HG03439 (cell line): ENCODE results near the gene NADSYN1.
"Not testable (repeated sequence)": the region's sequence is repeated elsewhere in the genome, so short reads cannot be mapped to it uniquely, and the experiment has no call there.

Experiments used
- ATAC-seq: cut with Tn5 transposase; IDR thresholded peaks from one replicate; pipeline ENCODE4 v1.9.1; 2021; ENCODE audit warnings: mild to moderate bottlenecking, moderate library complexity; ENCODE audit not compliant: unreplicated experiment

Gene NADSYN1

DNA sequence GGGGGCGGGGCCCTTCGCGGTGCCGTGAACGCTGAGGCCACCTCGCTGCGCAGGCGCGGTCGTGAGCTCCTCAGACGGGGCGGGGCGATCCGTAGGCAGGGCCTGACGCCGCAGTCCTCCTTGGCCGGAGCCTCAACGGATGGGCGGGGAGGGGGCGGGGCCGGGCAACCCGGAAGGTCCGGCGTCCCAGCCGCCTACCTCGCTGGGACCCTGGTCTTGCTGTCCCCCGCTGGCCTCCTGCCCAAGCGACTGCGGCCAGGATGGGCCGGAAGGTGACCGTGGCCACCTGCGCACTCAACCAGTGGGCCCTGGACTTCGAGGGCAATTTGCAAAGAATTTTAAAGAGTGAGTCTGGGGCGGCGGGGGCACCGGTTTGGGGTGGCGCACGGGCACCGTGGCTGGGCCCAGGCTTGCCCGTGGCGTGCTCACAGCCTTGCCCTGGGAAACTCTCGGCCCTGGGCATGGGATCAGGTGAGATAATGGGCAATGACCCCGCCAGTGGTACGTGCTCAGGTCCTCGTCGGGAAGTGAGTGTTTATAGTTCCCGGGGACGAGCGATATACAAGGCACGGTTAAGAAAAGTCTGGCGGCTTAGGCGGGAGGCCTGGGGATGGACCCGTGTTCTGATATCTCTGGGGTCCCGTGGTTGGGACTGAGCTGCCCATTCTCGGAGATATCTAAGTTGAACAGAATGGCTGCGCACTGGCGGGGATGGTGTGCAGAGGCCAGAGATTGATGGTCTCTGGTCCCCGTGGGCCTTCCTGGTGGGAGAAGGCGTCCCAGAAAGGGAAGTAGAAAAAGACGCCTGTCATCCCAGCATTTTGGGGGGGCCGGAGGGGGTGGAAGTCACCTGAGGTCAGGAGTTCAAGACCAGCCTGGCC lies at the start of gene NADSYN1:
NADSYN1 (plus strand) TSS at position 167 of the 881 bp plus-strand sequence; CDS start at position 261, 94 bp downstream.
- ATAC-seq, result peak; percentile 60

DNA sequence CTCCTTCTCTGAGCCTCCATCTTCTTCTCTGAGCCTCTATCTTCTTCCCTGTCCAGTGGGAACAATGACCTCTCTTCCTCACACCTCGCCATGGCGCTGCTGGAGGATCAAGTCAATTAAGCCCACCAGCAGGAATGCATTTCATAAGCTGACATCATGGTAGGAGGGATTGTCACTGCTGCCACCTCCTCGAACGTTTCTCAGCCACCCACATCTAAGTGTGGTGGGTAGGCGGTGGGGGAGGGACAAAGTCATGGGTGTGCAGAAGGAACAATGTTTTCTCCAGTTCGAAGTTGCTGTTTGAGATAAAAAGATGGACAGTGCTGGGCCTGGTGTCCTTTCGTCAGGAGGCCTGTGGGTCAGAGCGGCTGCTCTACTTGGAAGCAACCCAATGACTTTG lies 48.8 kb upstream of the NADSYN1 start:
- no peak for ATAC-seq

DNA sequence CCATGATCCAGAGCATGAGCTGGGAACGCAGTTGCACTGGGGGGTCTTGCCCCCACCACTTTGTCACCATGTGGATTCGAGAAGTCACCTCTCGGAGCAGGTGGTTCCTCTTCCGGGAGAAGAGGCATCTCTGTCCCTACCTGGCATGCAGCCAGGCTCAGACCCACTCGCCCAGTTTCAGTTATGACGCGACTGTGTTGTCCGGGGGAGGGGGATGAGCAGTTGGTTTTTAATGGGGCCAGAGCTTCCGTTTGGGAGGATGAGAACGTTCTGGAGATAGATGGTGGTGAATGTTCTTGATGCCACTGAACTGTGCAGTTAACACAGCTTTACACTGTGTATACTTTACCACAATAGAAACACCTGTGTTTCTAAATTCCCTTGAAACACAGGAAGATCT lies 46.3 kb upstream of the NADSYN1 start:
- no peak for ATAC-seq

DNA sequence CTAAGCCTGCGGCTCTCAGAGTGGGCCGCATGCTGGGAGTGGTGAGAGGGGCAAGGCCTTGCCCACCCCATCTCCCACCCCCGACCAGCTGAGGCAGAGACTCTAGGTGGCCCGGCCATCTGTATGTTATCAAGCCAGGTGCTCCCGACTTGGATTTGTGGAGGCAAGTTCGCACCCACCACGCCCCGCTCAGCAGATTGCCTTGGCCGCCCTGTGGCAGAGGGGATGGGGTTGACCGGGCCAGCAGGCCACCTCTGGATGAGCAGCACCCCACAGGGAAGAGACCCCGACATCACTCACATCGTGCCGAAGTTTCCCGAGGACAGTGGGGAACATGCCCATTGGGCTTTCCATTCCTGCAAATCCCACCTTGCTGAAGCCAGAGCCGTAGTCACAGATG lies 45.6 kb upstream of the NADSYN1 start:
- no peak for ATAC-seq

DNA sequence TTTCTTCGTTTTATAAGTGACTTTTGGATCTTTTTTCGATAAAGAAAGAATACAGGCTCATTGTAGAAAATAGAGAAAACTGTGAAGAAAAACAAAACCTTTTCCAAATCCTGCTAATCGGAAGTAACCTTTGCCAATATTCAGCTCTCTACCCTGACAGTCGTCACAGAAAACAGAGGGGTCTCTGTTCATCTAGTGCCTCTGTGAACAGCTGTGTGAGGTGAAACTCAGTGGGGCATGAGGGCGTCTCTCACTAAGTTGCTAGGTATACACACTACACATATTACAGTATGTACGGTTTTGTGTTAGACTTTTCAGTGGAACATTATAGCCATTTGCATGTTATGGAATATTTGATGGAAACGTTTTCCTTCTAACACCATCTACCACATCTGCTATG lies 44.2 kb upstream of the NADSYN1 start:
- ATAC-seq, result no peak

DNA sequence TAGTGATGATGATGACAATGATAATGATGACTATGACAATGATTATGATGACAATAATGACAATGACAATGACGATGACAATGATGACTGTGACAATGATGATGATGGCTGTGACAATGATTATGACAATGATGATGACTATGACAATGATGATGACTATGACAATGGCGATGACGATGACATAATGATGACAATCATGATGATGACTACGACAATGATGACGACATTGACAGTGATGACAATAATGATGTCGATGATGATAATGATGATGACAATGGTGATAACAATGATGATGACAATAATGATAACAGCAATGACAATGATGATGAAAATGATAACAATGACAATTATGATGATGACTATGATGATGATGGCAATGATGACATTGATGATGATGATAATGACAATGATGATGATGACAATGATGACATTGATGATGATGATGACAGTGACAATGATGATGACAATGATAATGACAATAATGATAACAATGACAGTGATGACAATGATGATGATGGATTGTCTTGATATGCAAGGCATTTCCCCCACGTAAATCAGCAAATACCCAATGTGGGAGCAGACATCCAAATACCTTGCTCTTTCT lies 42.5 kb upstream of the NADSYN1 start:
- ATAC-seq, result no peak

DNA sequence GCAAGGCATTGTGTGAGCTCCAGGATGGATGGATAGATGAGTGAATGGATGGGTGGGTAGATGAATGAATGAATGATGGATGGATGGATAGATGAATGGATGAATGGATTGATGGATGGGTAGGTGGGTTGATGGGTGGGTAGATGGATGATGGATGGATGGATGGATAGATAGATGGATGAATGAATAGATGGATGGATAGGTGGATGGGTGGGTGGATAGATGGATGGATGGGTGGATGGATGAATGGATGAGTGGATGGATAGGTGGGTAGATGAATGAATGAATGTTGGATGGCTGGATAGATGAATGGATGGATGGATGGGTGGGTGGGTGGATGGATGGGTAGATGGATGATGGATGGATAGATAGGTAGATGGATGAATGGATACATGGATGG lies 38.4 kb upstream of the NADSYN1 start:
- no peak for ATAC-seq

DNA sequence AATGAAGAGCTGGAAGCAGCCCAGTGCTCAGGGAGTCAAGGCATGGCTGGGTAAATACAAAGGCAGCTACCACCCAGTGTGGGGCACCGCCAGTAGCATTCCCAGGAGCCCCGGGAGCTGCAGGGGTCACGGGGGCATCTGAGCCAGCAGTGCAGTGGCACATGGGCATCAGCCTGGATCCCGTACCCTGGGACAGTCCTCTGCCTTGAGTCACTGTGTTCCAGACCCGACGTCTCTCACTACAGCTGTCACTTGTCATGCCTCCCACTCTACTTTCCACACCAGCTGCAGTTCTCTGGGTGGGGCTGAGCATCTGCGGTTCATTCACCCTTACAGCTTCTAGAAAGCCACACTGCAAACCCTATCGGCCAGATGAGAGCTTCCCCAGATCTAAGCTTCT lies 34.4 kb upstream of the NADSYN1 start:
- ATAC-seq, result peak; percentile 69

DNA sequence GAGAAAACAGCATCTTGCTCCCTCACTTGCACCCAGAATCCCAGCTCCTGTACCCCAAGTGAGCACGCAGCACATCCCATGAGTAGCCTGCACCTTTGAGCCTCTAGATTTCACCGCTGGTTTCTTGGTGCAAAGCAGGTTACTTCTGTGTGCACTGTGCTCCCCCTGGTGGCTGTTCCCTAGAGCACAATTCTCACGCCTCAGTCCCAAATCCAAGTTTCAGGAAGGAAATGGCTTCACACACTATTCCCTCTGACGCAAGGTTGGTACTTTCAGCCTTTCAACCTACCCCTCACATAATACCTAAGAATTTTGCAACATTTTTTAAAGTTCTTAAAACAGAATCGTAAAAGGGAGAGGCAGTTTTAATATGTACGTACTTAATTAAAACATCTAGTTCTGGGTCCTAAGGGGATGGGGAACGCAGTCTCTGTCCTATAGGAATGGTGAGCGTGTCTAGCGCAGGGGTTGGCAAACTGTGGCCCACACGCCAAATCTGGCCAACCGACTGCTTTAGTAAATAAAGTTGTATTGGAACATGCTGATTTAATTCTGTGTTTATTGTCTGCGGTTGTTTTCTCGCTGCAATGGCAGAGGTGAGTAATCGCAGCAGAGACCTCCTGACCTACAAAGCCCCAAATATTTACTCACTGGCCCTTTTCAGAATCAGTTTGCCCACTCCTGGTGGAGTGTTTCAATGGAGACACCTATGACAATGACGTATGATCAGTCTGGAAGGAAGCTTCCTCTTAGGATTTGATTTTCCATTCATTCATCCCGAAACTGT lies 32.4 kb upstream of the NADSYN1 start:
- no peak for ATAC-seq

DNA sequence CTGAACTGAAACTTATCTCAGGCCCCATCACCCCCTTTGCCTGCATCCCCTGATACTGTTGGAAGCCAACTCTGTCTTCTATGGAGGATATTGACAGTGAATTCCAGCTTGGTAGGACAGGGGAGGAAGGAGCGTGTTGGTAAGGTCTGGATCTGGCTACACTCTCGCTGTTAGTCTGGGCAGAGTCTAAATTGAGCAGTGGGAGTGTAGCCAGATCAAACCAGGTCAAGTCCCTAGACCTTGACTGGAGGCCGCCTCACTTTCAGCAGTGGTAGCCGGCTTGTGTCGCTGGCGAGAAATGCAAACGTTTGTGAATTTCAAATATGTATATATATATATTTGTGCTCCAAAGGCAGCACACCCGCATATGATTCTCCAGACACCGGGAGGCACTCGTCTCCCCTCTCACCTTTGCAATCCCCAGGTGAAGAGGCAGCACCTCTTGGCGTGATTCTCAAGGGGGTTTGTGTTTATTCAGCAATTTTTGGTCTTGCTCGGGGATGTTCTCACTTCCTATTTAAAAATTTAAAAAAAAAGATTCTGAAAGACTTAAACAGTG lies 31.5 kb upstream of the NADSYN1 start:
- no peak for ATAC-seq

DNA sequence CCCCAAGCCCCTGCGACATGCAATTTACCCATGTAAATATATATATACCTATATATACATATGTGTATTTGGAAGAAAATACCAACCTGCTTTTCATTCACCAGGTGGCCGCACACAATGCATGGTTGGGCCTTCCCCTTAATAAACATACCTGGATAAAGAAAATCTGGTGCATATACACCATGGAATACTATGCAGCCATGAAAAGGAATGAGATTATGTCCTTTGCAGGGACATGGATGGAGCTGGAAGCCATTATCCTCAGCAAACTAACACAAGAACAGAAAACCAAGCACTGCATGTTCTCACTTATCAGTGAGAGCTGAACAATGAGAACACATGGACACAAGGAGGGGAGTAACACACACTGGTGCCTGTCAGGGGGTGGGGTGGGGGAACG lies 30.7 kb upstream of the NADSYN1 start:
- ATAC-seq, result not testable (repeated sequence)

DNA sequence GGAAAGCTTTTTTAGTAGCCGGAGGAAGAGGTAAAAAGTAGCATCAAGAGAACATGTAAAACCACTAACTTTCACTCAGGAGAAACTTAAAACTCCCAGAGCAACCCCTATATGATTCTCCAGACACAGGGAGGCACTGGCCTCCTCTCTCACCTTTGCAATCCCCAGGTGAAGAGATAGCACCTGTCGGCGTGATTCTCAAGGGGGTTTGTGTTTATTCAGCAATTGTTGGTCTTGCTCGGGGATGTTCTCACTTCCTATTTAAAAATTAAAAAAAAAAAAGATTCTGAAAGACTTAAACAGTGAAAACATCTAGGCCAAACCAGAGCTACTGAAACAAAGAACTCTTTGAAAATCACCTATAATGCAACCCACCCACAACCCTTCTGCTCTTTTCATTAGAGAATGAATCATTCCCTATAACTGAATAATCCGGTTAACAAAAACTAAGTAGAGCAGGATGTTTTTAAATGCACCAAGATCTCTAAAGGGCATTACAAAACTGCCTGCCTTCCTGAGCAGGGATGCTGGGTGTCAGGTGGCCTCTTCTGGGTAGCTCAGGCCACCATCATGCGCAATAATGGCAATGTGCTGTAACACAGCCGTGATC lies 29.7 kb upstream of the NADSYN1 start:
- no peak for ATAC-seq

DNA sequence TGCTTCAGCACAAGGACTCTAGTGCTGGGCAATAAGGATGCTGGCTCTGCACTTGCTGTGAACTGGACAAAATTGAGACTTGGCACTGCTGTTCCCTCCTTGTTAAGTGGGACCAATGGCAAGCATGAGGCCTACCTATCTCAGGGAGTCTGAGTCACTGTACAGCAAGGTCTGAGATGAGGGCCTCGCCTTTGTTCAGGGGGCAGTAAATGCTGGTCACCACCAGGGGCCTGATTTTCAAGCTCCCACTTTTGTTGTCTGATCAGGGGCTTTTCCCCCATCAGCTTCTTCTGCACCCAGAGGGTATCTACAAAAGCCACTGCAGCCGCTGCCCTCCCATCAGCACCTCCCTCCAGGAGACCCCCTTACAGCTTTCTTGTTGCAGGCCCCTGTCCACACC lies 27.6 kb upstream of the NADSYN1 start:
- no peak for ATAC-seq

DNA sequence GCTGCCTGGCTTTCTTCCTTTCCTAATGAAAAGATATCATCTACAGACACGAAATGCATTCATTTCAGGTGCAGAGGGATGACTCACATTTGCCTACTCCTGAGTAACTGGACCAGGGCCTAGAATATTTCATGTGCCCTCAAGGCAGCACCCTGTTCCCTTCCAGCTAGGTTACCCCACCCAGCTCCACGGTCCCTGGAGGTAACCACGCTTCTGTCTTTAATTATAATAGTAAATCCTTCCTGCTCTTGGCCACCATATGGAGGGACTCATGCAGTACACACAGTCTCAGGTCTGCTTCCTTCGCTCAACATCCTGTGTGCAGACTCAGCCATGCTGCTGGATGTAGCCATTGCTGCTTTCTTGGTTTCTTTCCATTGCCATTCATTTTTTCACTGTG lies 27.1 kb upstream of the NADSYN1 start:
- no peak for ATAC-seq

DNA sequence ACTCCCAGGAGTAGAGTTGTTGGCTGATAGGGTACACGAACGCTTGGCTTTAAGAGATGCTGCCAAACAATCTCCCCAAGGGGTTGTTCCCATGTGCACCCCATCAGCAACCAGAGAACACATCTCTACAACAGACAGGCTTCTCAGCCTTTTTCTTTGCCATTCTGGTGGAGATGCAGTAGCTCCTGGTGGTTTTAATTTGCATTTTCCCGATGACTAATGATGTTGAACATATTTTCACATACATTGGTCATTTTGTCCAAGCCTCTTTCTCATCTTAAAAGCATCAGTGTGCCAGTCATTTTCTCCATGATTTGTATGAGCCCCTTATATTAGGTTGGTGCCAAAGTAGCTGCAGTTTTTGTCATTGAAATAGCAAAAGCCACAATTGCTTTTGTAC lies 26.6 kb upstream of the NADSYN1 start:
- no peak for ATAC-seq

DNA sequence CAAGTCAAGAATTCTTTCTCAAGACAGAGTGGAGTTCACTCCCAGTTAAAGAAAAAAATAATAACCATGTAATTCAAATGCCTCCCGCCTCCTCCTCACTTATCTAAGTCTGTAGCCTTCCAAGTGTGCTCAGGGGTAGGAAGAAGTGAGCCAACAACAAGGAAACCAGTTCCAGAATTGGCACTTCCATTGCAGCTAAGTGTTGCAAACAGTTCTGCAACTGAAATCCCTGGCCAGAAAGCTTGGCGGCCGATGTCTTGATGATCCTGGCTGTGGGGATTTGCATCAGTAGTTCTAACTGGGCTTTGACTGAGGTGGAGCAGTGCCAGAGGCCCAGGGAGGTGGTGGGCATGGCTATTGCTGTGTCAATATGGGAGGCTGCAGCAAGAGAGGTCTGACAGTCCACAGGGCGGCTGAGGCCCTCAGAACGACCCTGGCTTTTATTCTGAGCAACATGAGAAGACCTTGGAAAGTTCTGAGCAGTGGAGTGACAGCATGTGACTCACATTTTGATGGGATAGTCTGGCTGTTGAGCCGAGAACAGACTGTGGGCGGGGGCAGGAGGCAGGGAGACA lies 24.1 kb upstream of the NADSYN1 start:
- no peak for ATAC-seq

DNA sequence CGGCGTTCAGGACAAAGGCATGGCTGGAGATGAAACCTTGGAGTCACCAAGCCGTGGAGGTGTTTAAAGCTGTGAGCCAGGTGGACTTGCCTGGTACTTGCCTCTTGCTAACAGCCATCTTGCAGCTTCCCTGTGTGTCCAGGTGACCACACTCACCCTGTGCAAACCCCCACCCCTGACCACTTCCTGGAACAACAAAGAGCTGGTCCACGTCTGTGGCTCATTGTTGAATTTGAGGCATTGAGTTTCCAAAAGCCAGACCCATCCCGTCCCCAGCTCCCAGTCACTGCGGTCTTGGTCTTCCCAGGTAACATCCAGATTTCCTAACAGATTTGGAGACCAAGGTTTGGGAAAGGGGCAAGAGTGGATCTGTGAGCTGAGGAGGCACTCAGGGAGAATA lies 23.3 kb upstream of the NADSYN1 start:
- no peak for ATAC-seq

DNA sequence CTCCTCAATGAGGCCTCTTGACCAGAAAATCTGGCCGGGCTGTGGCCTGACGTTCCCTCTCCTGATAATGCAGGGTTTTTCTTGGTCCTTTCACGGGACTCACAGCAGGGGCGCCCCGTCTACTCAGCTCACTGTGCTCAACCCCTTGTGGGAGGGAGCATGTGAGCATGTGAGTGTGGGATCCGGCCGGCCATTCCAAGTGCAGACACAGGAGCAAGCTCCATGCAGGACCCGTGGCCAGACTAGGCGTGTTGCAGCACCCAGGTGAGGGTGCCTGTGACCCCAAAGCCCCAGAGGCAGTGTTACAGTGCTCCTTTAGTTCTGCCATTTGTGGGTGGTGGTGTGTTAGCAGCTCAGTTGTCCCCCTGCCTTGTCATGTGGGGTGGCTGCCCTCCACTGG lies 22.8 kb upstream of the NADSYN1 start:
- no peak for ATAC-seq

DNA sequence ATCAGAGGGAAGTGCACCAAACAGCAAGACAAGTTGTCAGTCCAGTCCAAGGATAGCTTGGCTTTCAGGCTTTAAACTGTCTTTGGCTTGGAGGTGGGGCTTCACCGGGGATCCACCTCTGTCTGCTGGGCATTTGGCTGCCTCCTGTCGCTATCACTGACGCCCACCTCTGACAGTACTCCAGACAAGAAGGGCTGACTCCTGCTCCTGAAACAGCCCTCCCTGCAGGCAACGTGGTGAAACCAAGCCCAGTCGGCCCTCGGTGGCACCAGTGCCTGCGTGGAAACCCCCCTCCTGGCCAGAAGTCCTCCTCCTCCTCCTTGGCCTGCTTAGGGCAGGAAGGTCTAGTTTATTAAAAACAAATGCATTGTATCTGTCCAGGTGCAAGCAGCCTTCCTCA lies 21.7 kb upstream of the NADSYN1 start:
- ATAC-seq, result no peak

DNA sequence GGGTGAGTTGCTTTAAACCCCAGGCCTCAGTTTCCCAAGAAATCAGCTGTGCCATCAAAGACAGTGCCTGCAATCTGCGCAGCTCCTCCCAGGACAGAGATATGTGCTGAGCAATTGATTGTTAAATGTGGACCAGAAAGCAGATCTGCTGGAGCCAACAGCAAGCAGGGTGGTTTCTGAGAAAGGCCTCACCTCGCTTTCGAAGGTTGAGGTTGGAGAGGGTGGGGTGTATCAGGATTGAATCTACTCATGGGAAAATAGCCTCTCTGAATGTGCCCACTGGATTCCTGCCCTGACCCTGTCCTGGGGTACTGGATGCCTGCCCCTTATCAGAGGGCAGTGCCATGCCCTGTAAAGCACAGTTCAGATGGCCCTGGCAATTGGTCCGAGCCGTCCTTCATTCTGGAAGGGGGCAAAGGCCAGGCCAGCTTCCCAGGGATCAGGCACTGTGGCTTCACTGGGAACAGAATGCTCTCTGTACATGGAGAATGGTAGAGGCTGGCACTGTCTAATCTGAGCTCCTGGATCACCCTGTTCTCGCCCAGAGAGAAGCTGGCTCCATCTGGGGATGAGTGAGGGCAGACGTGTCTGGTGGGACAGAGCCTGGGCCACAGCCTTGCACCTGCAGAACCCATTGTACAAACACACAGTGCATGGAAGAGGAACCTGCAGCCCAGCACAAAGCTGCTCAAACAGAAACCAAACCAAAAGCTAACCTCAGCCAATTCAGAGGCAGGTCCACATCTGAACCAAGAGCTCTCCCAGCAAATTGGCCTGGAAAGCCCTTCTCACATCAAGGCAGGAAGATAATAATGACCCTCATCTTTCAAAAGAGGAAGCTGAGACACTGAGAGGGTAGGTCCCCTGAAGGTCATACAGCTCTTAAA lies 20.0 kb upstream of the NADSYN1 start:
- ATAC-seq, result no peak
